GM12878 (cell line): ENCODE measurements around the gene SPINK13.

Source experiments
- CBFB ChIP-seq: IDR thresholded peaks from 2 replicates; pipeline ENCODE4 v1.6.1; 2016; ENCODE audit warnings: antibody characterized with exemption, low read depth
- CEBPB ChIP-seq, 2 experiments: fragments of 150-350 bp in 1 of 2; IDR thresholded peaks; 2 replicates each; pipeline ENCODE4 v1.6.1; 2012 to 2014; ENCODE audit warnings: low read depth in 2 of 2, low read length in 2 of 2, borderline replicate concordance in 1 of 2, inconsistent platforms in 1 of 2
- CTCF ChIP-seq, 3 experiments: IDR thresholded peaks in 2 of 3; conservative IDR thresholded peaks in 1 of 3; 2 replicates each; pipeline ENCODE4 v1.5.1; 2011; ENCODE audit warnings: low read depth in 3 of 3, low read length in 3 of 3, mild to moderate bottlenecking in 3 of 3, control low read depth in 2 of 3, moderate library complexity in 2 of 3, inconsistent platforms in 1 of 3, mixed read lengths in 1 of 3; ENCODE audit not compliant: control insufficient read depth in 2 of 3, insufficient read depth in 1 of 3; ENCODE audit errors: extremely low read depth in 1 of 3
- IRF5 ChIP-seq: fragments of 450-650 bp; IDR thresholded peaks from 2 replicates; pipeline ENCODE4 v1.6.1; 2017; ENCODE audit warnings: borderline replicate concordance
- NRF1 ChIP-seq: conservative IDR thresholded peaks from 2 replicates; pipeline ENCODE4 v1.6.1; 2011; ENCODE audit warnings: mild to moderate bottlenecking, low read depth, low read length, improper control_type of control experiment
- POLR2A ChIP-seq: IDR thresholded peaks from 2 replicates; pipeline ENCODE4 v1.6.1; 2011; ENCODE audit warnings: low read depth, mild to moderate bottlenecking, low read length
- POLR2AphosphoS5 ChIP-seq: IDR thresholded peaks from 2 replicates; pipeline ENCODE4 v1.6.1; 2011; ENCODE audit warnings: mild to moderate bottlenecking, low read length, inconsistent platforms
- SREBF1 ChIP-seq: IDR thresholded peaks from 2 replicates; pipeline ENCODE4 v1.6.1; 2012; ENCODE audit warnings: mild to moderate bottlenecking, low read length

GRCh38 chr5:148267962-148268361 is 632 bp upstream of the SPINK13 start:
- no peak for TF ChIP-seq CTCF (IDR thresholded peaks at IDR 0.05 in 2 of 3, conservative IDR thresholded peaks at IDR 0.05 in 1 of 3; ENCODE audit: control insufficient read depth in 2 of 3, extremely low read depth in 1 of 3, insufficient read depth in 1 of 3, low read depth in 3 of 3, low read length in 3 of 3)
- TF ChIP-seq CEBPB (IDR thresholded peaks at IDR 0.05; ENCODE audit: borderline replicate concordance in 1 of 2, low read depth in 2 of 2, low read length in 2 of 2), result no peak
- no peak for TF ChIP-seq POLR2AphosphoS5
- TF ChIP-seq IRF5, result no peak
- no peak for TF ChIP-seq NRF1
- no peak for TF ChIP-seq CBFB
- no peak for TF ChIP-seq POLR2A
- TF ChIP-seq SREBF1, result no peak
